ENCODE measurements around the gene HRNR. TPM values are rescaled to one million over a fixed set of nuclear protein-coding genes. Genes with fewer than 3 reads are reported as not detected.

Gene HRNR
- not detected in 2 replicates for total RNA-seq

DNA sequence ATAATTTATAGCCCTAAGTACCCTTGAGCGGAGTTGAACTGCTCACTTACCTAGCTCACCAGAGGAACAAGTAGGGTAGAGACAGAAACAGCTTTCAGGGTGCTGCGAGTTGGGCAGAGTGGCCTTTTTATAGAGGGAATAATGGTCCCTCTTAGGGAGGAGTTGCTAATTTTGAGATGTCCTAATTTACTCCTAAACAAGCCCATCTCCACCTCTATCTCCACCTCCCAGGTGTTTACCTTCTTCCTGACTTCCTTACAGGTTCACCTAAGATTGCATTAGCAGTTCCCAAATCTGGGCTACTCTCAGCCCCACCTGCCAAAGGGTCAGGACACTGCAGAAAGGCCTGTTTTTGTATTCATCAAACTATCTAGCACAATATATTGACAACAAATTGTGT lies at the start of gene HRNR:
Gene HRNR (minus strand): TSS at position 101 of the 400 bp plus-strand sequence. CDS start 940 bp downstream, outside the sequence.

Other genes with a start within 250 kb of the HRNR start
- gene S100A10, start 230.3 kb downstream of the HRNR start, total RNA-seq, result 107 and 187 TPM in 2 replicates
- gene S100A11, start 187.2 kb downstream of the HRNR start, total RNA-seq, result 79.0 and 87.0 TPM in 2 replicates
- not detected in 2 replicates for gene TCHHL1, start 135.1 kb downstream of the HRNR start, total RNA-seq
- under 0.01 TPM in 1 of 2 replicates, not detected in the other for gene TCHH, start 108.7 kb downstream of the HRNR start, total RNA-seq
- not detected in 2 replicates for gene RPTN, start 65.0 kb downstream of the HRNR start, total RNA-seq
- gene FLG, start 101.0 kb upstream of the HRNR start, total RNA-seq, result not detected in 2 replicates
- gene FLG2, start 135.8 kb upstream of the HRNR start, total RNA-seq, result not detected in 2 replicates
- not detected in 2 replicates for gene CRNN, start 190.1 kb upstream of the HRNR start, total RNA-seq

Measured in smooth muscle cell of trachea (primary cell).